DOHH2 (cell line): ENCODE measurements around the gene MISP.
A peak's percentile ranks its signal among the peaks of the same experiment; 100 is the strongest.

Experiments
- H3F3A ChIP-seq: fragments of 200-600 bp; sonication (generic), shearing (Covaris generic); 2 replicates; pipeline ENCODE4 v1.6.0; 2016; ENCODE audit warnings: antibody characterized with exemption, mild to moderate bottlenecking; ENCODE audit not compliant: control insufficient read depth, insufficient read depth
- H3K27ac ChIP-seq: fragments of 200-600 bp; sonication (generic); 2 replicates; pipeline ENCODE4 v1.5.1; 2014; ENCODE audit warnings: low read depth, mild to moderate bottlenecking, low read length, moderate library complexity
- H3K27me3 ChIP-seq: fragments of 200-600 bp; sonication (generic); 2 replicates; pipeline ENCODE4 v1.6.1; 2014; ENCODE audit warnings: mild to moderate bottlenecking, low read length, mixed read lengths; ENCODE audit not compliant: control insufficient read depth
- H3K36me3 ChIP-seq: fragments of 200-600 bp; sonication (generic); 2 replicates; pipeline ENCODE4 v1.6.1; 2014; ENCODE audit warnings: mild to moderate bottlenecking, low read length, moderate library complexity, mixed read lengths; ENCODE audit not compliant: control insufficient read depth
- H3K4me1 ChIP-seq: fragments of 200-600 bp; sonication (generic); 2 replicates; pipeline ENCODE4 v1.6.1; 2014; ENCODE audit warnings: mild to moderate bottlenecking, low read length, mixed read lengths; ENCODE audit not compliant: control insufficient read depth
- H3K4me2 ChIP-seq: fragments of 200-600 bp; sonication (generic); 2 replicates; pipeline ENCODE4 v1.6.0; 2014; ENCODE audit warnings: mild to moderate bottlenecking, low read length, moderate library complexity
- H3K4me3 ChIP-seq: fragments of 200-600 bp; sonication (generic); 2 replicates; pipeline ENCODE4 v1.5.1; 2014; ENCODE audit warnings: mild to moderate bottlenecking, low read length, mixed read lengths
- H3K79me2 ChIP-seq: fragments of 200-600 bp; sonication (generic); 2 replicates; pipeline ENCODE4 v1.6.1; 2014; ENCODE audit warnings: mild to moderate bottlenecking, low read length, mixed read lengths; ENCODE audit not compliant: control insufficient read depth
- H3K9me2 ChIP-seq: fragments of 200-600 bp; sonication (generic); replicated peaks from 2 replicates; pipeline ENCODE4 v1.6.1; 2014; ENCODE audit warnings: mild to moderate bottlenecking, low read length, mixed read lengths; ENCODE audit not compliant: control insufficient read depth
- H3K9me3 ChIP-seq: fragments of 200-600 bp; sonication (generic); 2 replicates; pipeline ENCODE4 v1.6.1; 2014; ENCODE audit warnings: antibody characterized with exemption, low read length, mixed read lengths; ENCODE audit not compliant: control insufficient read depth, insufficient read depth
- H4K20me1 ChIP-seq: fragments of 200-600 bp; sonication (generic); 2 replicates; pipeline ENCODE4 v1.6.0; 2014; ENCODE audit warnings: low read depth, mild to moderate bottlenecking, antibody characterized with exemption, low read length, moderate library complexity; ENCODE audit not compliant: control insufficient read depth, insufficient read depth
- EZH2phosphoT487 ChIP-seq: fragments of 200-600 bp; sonication (generic); IDR thresholded peaks from 2 replicates; pipeline ENCODE4 v1.6.1; 2017; ENCODE audit warnings: borderline replicate concordance, mild to moderate bottlenecking, antibody characterized with exemption, low read length, moderate library complexity, mixed read lengths
- TF ChIP-seq, protein P1 (sequence below): fragments of 200-600 bp; sonication (generic); IDR thresholded peaks from one replicate; pipeline ENCODE4 v1.5.1; 2014; ENCODE audit warnings: antibody characterized with exemption, mild to moderate bottlenecking, low read depth, low read length; ENCODE audit not compliant: poor library complexity, severe bottlenecking

The MISP gene

DNA sequence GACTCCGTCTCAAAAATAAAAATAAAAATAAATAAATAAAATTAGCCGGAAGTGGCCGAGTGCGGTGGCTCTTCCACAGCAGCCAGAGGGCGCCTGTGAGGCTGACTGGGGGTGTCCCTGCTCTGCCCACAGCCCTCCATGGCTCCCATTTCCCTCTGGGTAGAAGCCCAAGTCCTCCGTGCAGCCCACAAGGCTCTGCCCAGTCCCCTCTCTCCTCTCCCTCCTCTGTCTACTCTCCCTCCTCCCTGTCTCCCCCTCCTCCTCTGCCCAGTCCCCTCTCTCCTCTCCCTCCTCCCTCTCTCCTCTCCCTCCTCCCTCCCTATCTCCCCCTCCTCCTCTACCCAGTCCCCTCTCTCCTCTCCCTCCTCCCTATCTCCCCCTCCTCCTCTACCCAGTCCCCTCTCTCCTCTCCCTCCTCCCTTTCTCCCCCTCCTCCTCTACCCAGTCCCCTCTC lies 20.4 kb downstream of the MISP start:
- H3K4me2 ChIP-seq: no peak overlapping the region
- no peaks in the 10 kb centered on the region for H3K9me2 ChIP-seq
- TF ChIP-seq, protein P1, sequence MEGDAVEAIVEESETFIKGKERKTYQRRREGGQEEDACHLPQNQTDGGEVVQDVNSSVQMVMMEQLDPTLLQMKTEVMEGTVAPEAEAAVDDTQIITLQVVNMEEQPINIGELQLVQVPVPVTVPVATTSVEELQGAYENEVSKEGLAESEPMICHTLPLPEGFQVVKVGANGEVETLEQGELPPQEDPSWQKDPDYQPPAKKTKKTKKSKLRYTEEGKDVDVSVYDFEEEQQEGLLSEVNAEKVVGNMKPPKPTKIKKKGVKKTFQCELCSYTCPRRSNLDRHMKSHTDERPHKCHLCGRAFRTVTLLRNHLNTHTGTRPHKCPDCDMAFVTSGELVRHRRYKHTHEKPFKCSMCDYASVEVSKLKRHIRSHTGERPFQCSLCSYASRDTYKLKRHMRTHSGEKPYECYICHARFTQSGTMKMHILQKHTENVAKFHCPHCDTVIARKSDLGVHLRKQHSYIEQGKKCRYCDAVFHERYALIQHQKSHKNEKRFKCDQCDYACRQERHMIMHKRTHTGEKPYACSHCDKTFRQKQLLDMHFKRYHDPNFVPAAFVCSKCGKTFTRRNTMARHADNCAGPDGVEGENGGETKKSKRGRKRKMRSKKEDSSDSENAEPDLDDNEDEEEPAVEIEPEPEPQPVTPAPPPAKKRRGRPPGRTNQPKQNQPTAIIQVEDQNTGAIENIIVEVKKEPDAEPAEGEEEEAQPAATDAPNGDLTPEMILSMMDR: peak; percentile 34
- TF ChIP-seq EZH2phosphoT487: no peak
- H4K20me1 ChIP-seq: no peaks in the 10 kb centered on the region
- H3K9me3 ChIP-seq: no peaks in the 10 kb centered on the region
- H3K27ac ChIP-seq: no peak overlapping the region
- H3K4me1 ChIP-seq: peaks cover 3% of the 10 kb centered on the region; the same call in 1 of the 2 replicates
- H3F3A ChIP-seq: no peaks in the 10 kb centered on the region
- H3K79me2 ChIP-seq: no peaks in the 10 kb centered on the region
- H3K4me3 ChIP-seq: no peak overlapping the region
- no peaks in the 10 kb centered on the region for H3K27me3 ChIP-seq
- no peaks in the 10 kb centered on the region for H3K36me3 ChIP-seq

DNA sequence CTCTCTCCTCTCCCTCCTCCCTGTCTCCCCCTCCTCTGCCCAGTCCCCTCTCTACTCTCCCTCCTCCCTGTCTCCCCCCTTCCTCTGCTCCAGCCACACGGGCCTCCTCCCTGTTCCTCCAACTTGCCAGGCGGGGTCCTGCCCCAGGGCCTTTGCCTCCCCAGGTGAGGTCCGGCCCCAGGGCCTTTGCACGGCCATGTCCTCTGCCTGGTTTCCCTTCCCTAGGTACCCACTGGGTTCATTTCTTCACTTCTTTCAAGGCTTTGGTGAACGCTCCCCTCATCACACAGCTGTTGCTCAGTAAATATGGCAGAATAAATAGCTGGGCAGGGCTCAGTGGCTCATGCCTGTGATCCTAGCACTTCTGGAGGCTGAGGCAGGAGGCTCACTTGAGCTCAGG lies 21.2 kb downstream of the MISP start:
- H3K36me3 ChIP-seq: no peaks in the 10 kb centered on the region
- TF ChIP-seq, protein P1: no peak
- no peak for TF ChIP-seq EZH2phosphoT487
- H3K4me2 ChIP-seq: no peak overlapping the region
- no peaks in the 10 kb centered on the region for H3K79me2 ChIP-seq
- no peak overlapping the region for H3K27ac ChIP-seq
- peaks cover 3% of the 10 kb centered on the region; the same call in 1 of the 2 replicates for H3K4me1 ChIP-seq
- H3K9me2 ChIP-seq: no peaks in the 10 kb centered on the region
- H3K9me3 ChIP-seq: no peaks in the 10 kb centered on the region
- no peaks in the 10 kb centered on the region for H4K20me1 ChIP-seq
- H3K4me3 ChIP-seq: no peak overlapping the region
- no peaks in the 10 kb centered on the region for H3K27me3 ChIP-seq
- H3F3A ChIP-seq: no peaks in the 10 kb centered on the region

DNA sequence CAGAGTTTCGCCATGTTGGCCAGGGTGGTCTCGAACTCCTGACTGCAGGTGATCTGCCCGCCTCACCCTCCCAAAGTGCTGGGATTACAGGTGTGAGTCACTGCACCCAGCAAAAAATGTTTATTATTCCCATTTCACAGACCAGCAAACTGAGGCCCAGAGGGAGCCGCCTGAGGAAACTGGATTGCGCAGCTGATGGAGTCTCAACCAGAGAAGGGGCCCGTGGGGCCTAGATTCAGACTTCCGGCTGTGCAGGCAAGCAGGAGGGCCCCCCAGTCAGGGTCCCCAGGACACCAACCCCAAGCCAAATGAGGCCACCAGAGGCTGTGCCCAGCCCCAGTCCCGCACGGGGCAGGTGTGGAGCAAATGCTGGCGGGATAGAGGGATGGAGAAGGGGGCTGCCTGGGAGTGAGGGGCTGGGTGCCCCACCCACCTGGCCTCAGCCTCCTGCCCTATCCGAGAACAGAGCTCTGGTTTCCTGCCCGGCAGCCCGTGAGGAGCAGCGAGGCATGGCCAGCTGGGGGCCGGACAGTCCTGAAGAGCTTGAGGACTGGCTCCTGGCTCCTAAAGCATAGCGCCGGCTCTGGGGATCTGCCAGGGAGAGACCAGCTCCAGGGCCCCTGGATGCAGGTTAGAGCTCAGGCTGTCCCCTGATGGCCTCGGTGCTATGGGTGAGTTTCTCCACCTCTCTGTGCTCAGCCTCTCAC lies 22.0 kb downstream of the MISP start:
- Histone ChIP-seq H3K4me2 (no peak overlapping the region), H3K36me3 (no peaks in the 10 kb centered on the region), H3K4me1 (peaks cover 3% of the 10 kb centered on the region; the same call in 1 of the 2 replicates), H3K79me2 (no peaks in the 10 kb centered on the region), H3K9me3 (no peaks in the 10 kb centered on the region), H3K27ac (no peak overlapping the region), H3K9me2 (no peaks in the 10 kb centered on the region), H3K4me3 (no peak overlapping the region), H3K27me3 (no peaks in the 10 kb centered on the region), H3F3A (no peaks in the 10 kb centered on the region), H4K20me1 (no peaks in the 10 kb centered on the region)
- TF ChIP-seq, protein P1: no peak
- no peak for TF ChIP-seq EZH2phosphoT487
